Testis (tissue), 3 donors: ENCODE results near the gene E2F7. TPM values are rescaled to one million over a fixed set of nuclear protein-coding genes. Genes with fewer than 3 reads are reported as not detected.

Experiments used
- DNase-seq: peaks from one replicate; pipeline ENCODE4 v3.0.0-alpha.2; 2019
- H3K27ac ChIP-seq, 2 donors: fragments of 200-600 bp; sonication (generic); one replicate each; pipeline ENCODE4 v1.5.1; 2019
- H3K27me3 ChIP-seq: fragments of 200-600 bp; sonication (generic); one replicate; pipeline ENCODE4 v1.5.1; 2019
- H3K36me3 ChIP-seq: fragments of 200-600 bp; sonication (generic); one replicate; pipeline ENCODE4 v1.5.1; 2017; ENCODE audit warnings: low read depth; ENCODE audit errors: missing control alignments
- H3K4me1 ChIP-seq: fragments of 200-600 bp; sonication (generic); one replicate; pipeline ENCODE4 v1.5.1; 2019
- H3K4me3 ChIP-seq, 2 donors: fragments of 200-600 bp; sonication (generic); one replicate each; pipeline ENCODE4 v1.5.1; 2017 to 2019
- H3K9me3 ChIP-seq: fragments of 200-600 bp; sonication (generic); one replicate; pipeline ENCODE4 v1.5.1; 2017
- CTCF ChIP-seq, 3 experiments: fragments of 450-650 bp in 2 of 3; fragments of 200-600 bp in 1 of 3; sonication (generic) in 1 of 3; IDR thresholded peaks; one replicate each; pipeline ENCODE4 v1.5.1; 2016 to 2019; ENCODE audit warnings: antibody characterized with exemption in 3 of 3, mild to moderate bottlenecking in 2 of 3, moderate library complexity in 1 of 3
- POLR2A ChIP-seq: fragments of 450-650 bp; IDR thresholded peaks from one replicate; pipeline ENCODE4 v1.6.1; 2017; ENCODE audit warnings: antibody characterized with exemption, mild to moderate bottlenecking, moderate library complexity
- WGBS, 2 donors: methylation state at CpG; one replicate each; pipeline ENCODE4 v1.1.5; 2018; 5-methylcytosine and 5-hydroxymethylcytosine counted together
- intact Hi-C: fragments of 100-400 bp; cut with DNase I; formaldehyde crosslinking; loops from one replicate; pipeline ENCODE4 v1.15.1; 2023; ENCODE audit warnings: low total_unique reads
- polyA plus RNA-seq: library from polyadenylated mRNA; stranded (reverse); fragments of 350-450 nt; fragmentation: Illumina TruSeq; extraction: RNeasy Lipid Tissue Mini Kit (QIAGEN cat#74804); gene quantifications from one replicate; pipeline ENCODE4 v1.2.3, GENCODE V29; 2014; ENCODE audit warnings: low read depth, low replicate concordance; ENCODE audit not compliant: insufficient read depth
- total RNA-seq, 2 donors: library from RNA; depleted of rRNA; stranded (reverse); fragments of >200 nt; gene quantifications; one replicate each; pipeline ENCODE4 v1.2.3, GENCODE V29; 2016

The E2F7 gene
- total and polyA plus RNA-seq, 3 donors from 2014 or later, result 1.9 to 4.2 (median 3.5) TPM

- no peak for TF ChIP-seq CTCF (IDR thresholded peaks at IDR 0.05)
- no peak for TF ChIP-seq POLR2A
- no peaks in the 10 kb centered on the region for H3K9me3 ChIP-seq
- no peaks in the 10 kb centered on the region for H3K36me3 ChIP-seq
- WGBS, 2 donors, result 84 to 85% methylated on average over 6 of the region's 6 CpGs
- intact Hi-C loops, result no loop called here
- H3K4me3 ChIP-seq, result no peak overlapping the region
- H3K4me1 ChIP-seq, result no peaks in the 10 kb centered on the region
- H3K27ac ChIP-seq, result no peak overlapping the region
- no peaks in the 10 kb centered on the region for H3K27me3 ChIP-seq
- DNase-seq, result no peak
Observed at GRCh38 chr12:77045183-77045582, 20.2 kb downstream of the E2F7 start.

GRCh38 chr12:77044721-77045120 lies 20.6 kb downstream of the E2F7 start:
- Histone ChIP-seq H3K36me3 (no peaks in the 10 kb centered on the region), H3K4me3 (no peak overlapping the region), H3K4me1 (no peaks in the 10 kb centered on the region), H3K27me3 (no peaks in the 10 kb centered on the region), H3K27ac (no peak overlapping the region), H3K9me3 (no peaks in the 10 kb centered on the region)
- no peak for TF ChIP-seq CTCF (IDR thresholded peaks at IDR 0.05)
- TF ChIP-seq POLR2A, result no peak
- WGBS, 2 donors, result 94 to 97% methylated on average over 2 of the region's 2 CpGs
- DNase-seq, result no peak
- intact Hi-C loops, result no loop called here

GRCh38 chr12:77042833-77043232 lies 22.5 kb downstream of the E2F7 start:
- H3K27ac ChIP-seq, result no peak overlapping the region
- H3K4me1 ChIP-seq, result no peaks in the 10 kb centered on the region
- intact Hi-C loops, result no loop called here
- 92 to 95% methylated on average over 8 of the region's 8 CpGs for WGBS, 2 donors
- no peak for TF ChIP-seq CTCF (IDR thresholded peaks at IDR 0.05)
- TF ChIP-seq POLR2A, result no peak
- DNase-seq, result no peak
- H3K9me3 ChIP-seq, result no peaks in the 10 kb centered on the region
- H3K36me3 ChIP-seq, result no peaks in the 10 kb centered on the region
- no peak overlapping the region for H3K4me3 ChIP-seq
- H3K27me3 ChIP-seq, result no peaks in the 10 kb centered on the region

DNA sequence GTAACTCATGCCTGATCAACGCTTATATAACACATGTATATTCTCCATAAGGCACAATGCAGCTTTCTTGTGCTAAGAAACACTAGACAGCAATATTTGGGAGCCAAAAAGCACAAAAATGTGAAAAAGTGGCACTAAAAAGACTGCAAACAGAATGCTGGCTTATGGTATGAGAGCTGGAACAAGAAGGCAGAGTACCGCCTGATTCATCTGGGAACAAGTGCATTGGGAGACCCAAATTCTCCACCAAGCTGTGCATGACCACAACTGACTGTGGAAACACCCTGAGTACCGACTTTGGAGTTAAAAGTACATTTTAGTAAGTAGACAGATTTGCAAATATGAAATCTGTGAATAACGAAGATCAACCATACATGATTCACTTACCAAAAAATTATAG lies 25.1 kb downstream of the E2F7 start:
- intact Hi-C loops, result no loop called here
- DNase-seq, result no peak
- Histone ChIP-seq H3K9me3 (no peaks in the 10 kb centered on the region), H3K4me1 (no peaks in the 10 kb centered on the region), H3K36me3 (no peaks in the 10 kb centered on the region), H3K4me3 (no peak overlapping the region), H3K27ac (no peak overlapping the region), H3K27me3 (no peaks in the 10 kb centered on the region)
- TF ChIP-seq CTCF (IDR thresholded peaks at IDR 0.05) (no peak), POLR2A (no peak)
- WGBS, 2 donors, result 96 to 99% methylated on average over 4 of the region's 4 CpGs

- no peak overlapping the region for H3K4me3 ChIP-seq
- DNase-seq, result no peak
- H3K27me3 ChIP-seq, result no peaks in the 10 kb centered on the region
- intact Hi-C loops, result no loop called here
- WGBS, 2 donors, result 68 to 80% methylated on average over 1 of the region's 1 CpG
- H3K27ac ChIP-seq, result no peak overlapping the region
- no peaks in the 10 kb centered on the region for H3K36me3 ChIP-seq
- no peaks in the 10 kb centered on the region for H3K9me3 ChIP-seq
- no peaks in the 10 kb centered on the region for H3K4me1 ChIP-seq
- no peak for TF ChIP-seq POLR2A
Observed at GRCh38 chr12:77035226-77035625, 30.1 kb downstream of the E2F7 start.
